Neural cell (in vitro differentiated cells): ENCODE measurements around the gene C2. TPM values are rescaled to one million over a fixed set of nuclear protein-coding genes. Genes with fewer than 3 reads are reported as not detected.

Experiments used
- H2AFZ ChIP-seq: fragments of 200-600, 300-800 bp; sonication (generic), shearing (Covaris generic); 2 replicates; pipeline ENCODE4 v1.6.0; 2014; ENCODE audit warnings: low read depth, mild to moderate bottlenecking, antibody characterized with exemption, low read length, moderate library complexity
- H3F3A ChIP-seq: fragments of 200-600 bp; shearing (Covaris generic); 2 replicates; pipeline ENCODE4 v1.6.1; 2016; ENCODE audit warnings: mild to moderate bottlenecking, moderate library complexity, mixed read lengths, antibody characterized with exemption, low read length; ENCODE audit not compliant: insufficient read depth, poor library complexity, severe bottlenecking
- H3K27ac ChIP-seq: fragments of 200-600, 300-800 bp; sonication (generic), shearing (Covaris generic); 2 replicates; pipeline ENCODE4 v1.5.1; 2014; ENCODE audit warnings: mild to moderate bottlenecking, low read length, moderate library complexity
- H3K27me3 ChIP-seq: fragments of 300-800, 200-600 bp; sonication (generic), shearing (Covaris generic); 2 replicates; pipeline ENCODE4 v1.6.0; 2014; ENCODE audit warnings: mild to moderate bottlenecking, low read depth, low read length, moderate library complexity; ENCODE audit not compliant: insufficient read depth
- H3K36me3 ChIP-seq: fragments of 300-800, 200-600 bp; sonication (generic), shearing (Covaris generic); 2 replicates; pipeline ENCODE4 v1.5.1; 2014; ENCODE audit warnings: mild to moderate bottlenecking, antibody characterized with exemption, low read length, moderate library complexity; ENCODE audit not compliant: insufficient read depth
- H3K4me2 ChIP-seq: fragments of 300-800, 200-600 bp; sonication (generic), shearing (Covaris generic); 2 replicates; pipeline ENCODE4 v1.6.0; 2014; ENCODE audit warnings: mild to moderate bottlenecking, low read length
- H3K4me3 ChIP-seq: fragments of 300-800, 200-600 bp; sonication (generic), shearing (Covaris generic); 2 replicates; pipeline ENCODE4 v1.5.1; 2014; ENCODE audit warnings: mild to moderate bottlenecking, low read length, moderate library complexity
- H3K79me2 ChIP-seq: fragments of 200-600 bp; shearing (Covaris generic); replicated peaks from 2 replicates; pipeline ENCODE4 v1.6.0; 2014; ENCODE audit warnings: mild to moderate bottlenecking, low read length, moderate library complexity; ENCODE audit not compliant: insufficient read depth
- H3K9ac ChIP-seq: fragments of 300-800, 200-600 bp; sonication (generic), shearing (Covaris generic); 2 replicates; pipeline ENCODE4 v1.6.1; 2016; ENCODE audit warnings: mild to moderate bottlenecking, low read length, mixed read lengths
- H3K9me2 ChIP-seq: fragments of 200-600 bp; shearing (Covaris generic); 2 replicates; pipeline ENCODE4 v1.6.1; 2016; ENCODE audit warnings: mild to moderate bottlenecking, low read length, mixed read lengths; ENCODE audit not compliant: insufficient read depth
- H3K9me3 ChIP-seq: fragments of 200-600, 300-800 bp; sonication (generic), shearing (Covaris generic); 2 replicates; pipeline ENCODE4 v1.6.1; 2016; ENCODE audit warnings: mild to moderate bottlenecking, mixed run types, low read length, moderate library complexity, mixed read lengths
- H4K20me1 ChIP-seq: fragments of 200-600 bp; shearing (Covaris generic); 2 replicates; pipeline ENCODE4 v1.6.1; 2016; ENCODE audit warnings: mild to moderate bottlenecking, mixed run types; ENCODE audit not compliant: insufficient read depth
- EP300 ChIP-seq: fragments of 450-650 bp; conservative IDR thresholded peaks from 2 replicates; pipeline ENCODE4 v1.6.1; 2014; ENCODE audit warnings: antibody characterized with exemption, mild to moderate bottlenecking, moderate library complexity; ENCODE audit not compliant: poor library complexity, severe bottlenecking
- EZH2 ChIP-seq: fragments of 200-600, 300-800 bp; shearing (Covaris generic), sonication (generic); IDR thresholded peaks from 2 replicates; pipeline ENCODE4 v1.6.1; 2014; ENCODE audit warnings: antibody characterized with exemption, low read length, borderline replicate concordance, mild to moderate bottlenecking; ENCODE audit not compliant: insufficient read depth, poor library complexity, severe bottlenecking
- MXI1 ChIP-seq: fragments of 450-650 bp; conservative IDR thresholded peaks from 2 replicates; pipeline ENCODE4 v1.6.1; 2014; ENCODE audit warnings: antibody characterized with exemption, mild to moderate bottlenecking; ENCODE audit not compliant: poor library complexity, severe bottlenecking
- POLR2AphosphoS5 ChIP-seq: IDR thresholded peaks from 2 replicates; pipeline ENCODE4 v1.6.1; 2012
- RAD21 ChIP-seq: fragments of 450-650 bp; conservative IDR thresholded peaks from 2 replicates; pipeline ENCODE4 v1.6.1; 2014; ENCODE audit warnings: antibody characterized with exemption, mild to moderate bottlenecking, moderate library complexity
- SMC3 ChIP-seq: fragments of 450-650 bp; conservative IDR thresholded peaks from 2 replicates; pipeline ENCODE4 v1.6.1; 2014; ENCODE audit warnings: antibody characterized with exemption, mild to moderate bottlenecking, moderate library complexity; ENCODE audit not compliant: poor library complexity
- TAF1 ChIP-seq: IDR thresholded peaks from 2 replicates; pipeline ENCODE4 v1.6.1; 2012; ENCODE audit warnings: low read depth
- polyA plus RNA-seq: library from polyadenylated mRNA; depleted of rRNA; stranded (reverse); fragments of >200 nt; gene quantifications from 2 replicates; pipeline ENCODE4 v1.2.3, GENCODE V29; 2014
- TF ChIP-seq, protein P1 (sequence below): IDR thresholded peaks from 2 replicates; pipeline ENCODE4 v1.6.1; 2012; ENCODE audit warnings: borderline replicate concordance
- TF ChIP-seq, protein P2 (sequence below): fragments of 450-650 bp; IDR thresholded peaks from 2 replicates; pipeline ENCODE4 v1.5.1; 2014; ENCODE audit warnings: antibody characterized with exemption, mild to moderate bottlenecking, moderate library complexity; ENCODE audit not compliant: poor library complexity, severe bottlenecking

C2 gene
- polyA plus RNA-seq, 1 donor from 2014 or later: 1.2 TPM

DNA sequence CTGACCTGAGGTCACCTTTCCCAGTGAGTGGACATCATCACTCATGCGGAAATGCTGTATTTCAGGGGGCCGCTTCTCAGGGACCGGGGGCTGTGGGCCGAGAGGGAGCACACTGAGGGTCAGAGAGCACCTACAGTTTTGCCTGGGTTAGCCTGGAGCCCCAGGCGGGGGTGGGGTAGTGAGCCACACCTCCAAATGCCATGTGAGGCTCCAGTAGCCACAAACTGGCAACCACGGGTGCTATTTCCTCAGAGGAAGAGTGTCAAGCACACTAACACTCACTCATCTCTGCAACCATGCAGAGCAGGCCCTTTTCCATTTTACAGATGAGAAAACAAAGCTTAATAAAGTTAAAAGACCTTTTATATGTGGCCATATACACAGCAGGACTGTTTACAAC is 34.7 kb upstream of the C2 start:
- no peak overlapping the region for H3K4me2 ChIP-seq
- H3K27ac ChIP-seq: no peak overlapping the region
- H3K4me3 ChIP-seq: no peak overlapping the region
- H3K9me2 ChIP-seq: no peaks in the 10 kb centered on the region
- TF ChIP-seq EP300 (no peak), SMC3 (no peak), EZH2 (no peak), POLR2AphosphoS5 (no peak), TAF1 (no peak), MXI1 (no peak), RAD21 (no peak)
- TF ChIP-seq, protein P1, sequence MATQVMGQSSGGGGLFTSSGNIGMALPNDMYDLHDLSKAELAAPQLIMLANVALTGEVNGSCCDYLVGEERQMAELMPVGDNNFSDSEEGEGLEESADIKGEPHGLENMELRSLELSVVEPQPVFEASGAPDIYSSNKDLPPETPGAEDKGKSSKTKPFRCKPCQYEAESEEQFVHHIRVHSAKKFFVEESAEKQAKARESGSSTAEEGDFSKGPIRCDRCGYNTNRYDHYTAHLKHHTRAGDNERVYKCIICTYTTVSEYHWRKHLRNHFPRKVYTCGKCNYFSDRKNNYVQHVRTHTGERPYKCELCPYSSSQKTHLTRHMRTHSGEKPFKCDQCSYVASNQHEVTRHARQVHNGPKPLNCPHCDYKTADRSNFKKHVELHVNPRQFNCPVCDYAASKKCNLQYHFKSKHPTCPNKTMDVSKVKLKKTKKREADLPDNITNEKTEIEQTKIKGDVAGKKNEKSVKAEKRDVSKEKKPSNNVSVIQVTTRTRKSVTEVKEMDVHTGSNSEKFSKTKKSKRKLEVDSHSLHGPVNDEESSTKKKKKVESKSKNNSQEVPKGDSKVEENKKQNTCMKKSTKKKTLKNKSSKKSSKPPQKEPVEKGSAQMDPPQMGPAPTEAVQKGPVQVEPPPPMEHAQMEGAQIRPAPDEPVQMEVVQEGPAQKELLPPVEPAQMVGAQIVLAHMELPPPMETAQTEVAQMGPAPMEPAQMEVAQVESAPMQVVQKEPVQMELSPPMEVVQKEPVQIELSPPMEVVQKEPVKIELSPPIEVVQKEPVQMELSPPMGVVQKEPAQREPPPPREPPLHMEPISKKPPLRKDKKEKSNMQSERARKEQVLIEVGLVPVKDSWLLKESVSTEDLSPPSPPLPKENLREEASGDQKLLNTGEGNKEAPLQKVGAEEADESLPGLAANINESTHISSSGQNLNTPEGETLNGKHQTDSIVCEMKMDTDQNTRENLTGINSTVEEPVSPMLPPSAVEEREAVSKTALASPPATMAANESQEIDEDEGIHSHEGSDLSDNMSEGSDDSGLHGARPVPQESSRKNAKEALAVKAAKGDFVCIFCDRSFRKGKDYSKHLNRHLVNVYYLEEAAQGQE: no peak
- TF ChIP-seq, protein P2, sequence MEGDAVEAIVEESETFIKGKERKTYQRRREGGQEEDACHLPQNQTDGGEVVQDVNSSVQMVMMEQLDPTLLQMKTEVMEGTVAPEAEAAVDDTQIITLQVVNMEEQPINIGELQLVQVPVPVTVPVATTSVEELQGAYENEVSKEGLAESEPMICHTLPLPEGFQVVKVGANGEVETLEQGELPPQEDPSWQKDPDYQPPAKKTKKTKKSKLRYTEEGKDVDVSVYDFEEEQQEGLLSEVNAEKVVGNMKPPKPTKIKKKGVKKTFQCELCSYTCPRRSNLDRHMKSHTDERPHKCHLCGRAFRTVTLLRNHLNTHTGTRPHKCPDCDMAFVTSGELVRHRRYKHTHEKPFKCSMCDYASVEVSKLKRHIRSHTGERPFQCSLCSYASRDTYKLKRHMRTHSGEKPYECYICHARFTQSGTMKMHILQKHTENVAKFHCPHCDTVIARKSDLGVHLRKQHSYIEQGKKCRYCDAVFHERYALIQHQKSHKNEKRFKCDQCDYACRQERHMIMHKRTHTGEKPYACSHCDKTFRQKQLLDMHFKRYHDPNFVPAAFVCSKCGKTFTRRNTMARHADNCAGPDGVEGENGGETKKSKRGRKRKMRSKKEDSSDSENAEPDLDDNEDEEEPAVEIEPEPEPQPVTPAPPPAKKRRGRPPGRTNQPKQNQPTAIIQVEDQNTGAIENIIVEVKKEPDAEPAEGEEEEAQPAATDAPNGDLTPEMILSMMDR: no peak
- peaks cover 21% of the 10 kb centered on the region for H3K79me2 ChIP-seq
- H3K9me3 ChIP-seq: no peaks in the 10 kb centered on the region
- H3K27me3 ChIP-seq: no peaks in the 10 kb centered on the region
- no peak overlapping the region for H2AFZ ChIP-seq
- no peaks in the 10 kb centered on the region for H3F3A ChIP-seq
- H3K9ac ChIP-seq: no peak overlapping the region
- no peaks in the 10 kb centered on the region for H4K20me1 ChIP-seq
- peaks cover 6% of the 10 kb centered on the region for H3K36me3 ChIP-seq

DNA sequence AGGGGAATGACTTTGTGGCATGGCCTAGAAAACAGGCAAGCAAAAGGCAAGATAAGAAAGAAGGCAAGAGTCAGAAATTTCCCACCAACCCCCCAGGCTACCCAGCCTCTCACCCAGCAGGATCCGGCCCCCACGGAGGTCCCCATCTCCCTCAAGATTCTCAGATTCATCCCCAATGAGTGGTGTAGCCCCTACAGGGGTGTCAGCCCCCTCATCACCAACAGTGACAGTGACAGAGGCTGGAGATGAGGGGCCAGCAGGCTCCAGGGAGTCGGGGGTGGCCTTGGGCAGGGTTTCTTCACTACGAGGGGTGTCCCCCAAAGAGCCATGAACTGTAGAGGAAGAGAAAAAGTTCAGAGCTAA is 31.0 kb upstream of the C2 start:
- Histone ChIP-seq H3K9me3 (no peaks in the 10 kb centered on the region), H3K9ac (peak overlapping the region; percentile 87), H3K27ac (peak overlapping the region; percentile 59), H3K9me2 (no peaks in the 10 kb centered on the region), H3F3A (no peaks in the 10 kb centered on the region), H3K4me2 (peak overlapping the region; percentile 57), H3K27me3 (no peaks in the 10 kb centered on the region), H4K20me1 (no peaks in the 10 kb centered on the region), H2AFZ (peak overlapping the region; percentile 3), H3K36me3 (peaks cover 6% of the 10 kb centered on the region), H3K4me3 (peak overlapping the region; percentile 98), H3K79me2 (peaks cover 35% of the 10 kb centered on the region)
- no peak for TF ChIP-seq RAD21
- TF ChIP-seq, protein P2: no peak
- TF ChIP-seq MXI1: no peak
- TF ChIP-seq POLR2AphosphoS5: no peak
- no peak for TF ChIP-seq EP300
- TF ChIP-seq TAF1: no peak
- TF ChIP-seq, protein P1: no peak
- TF ChIP-seq EZH2: no peak
- TF ChIP-seq SMC3: no peak
